HG02588 (cell line): ENCODE results near the gene RNASE4.
"Not testable (repeated sequence)": the region's sequence is repeated elsewhere in the genome, so short reads cannot be mapped to it uniquely, and the experiment has no call there.

Experiments used
- ATAC-seq: cut with Tn5 transposase; IDR thresholded peaks from one replicate; pipeline ENCODE4 v1.9.1; 2021; ENCODE audit warnings: mild to moderate bottlenecking, moderate library complexity; ENCODE audit not compliant: unreplicated experiment

The RNASE4 gene

DNA sequence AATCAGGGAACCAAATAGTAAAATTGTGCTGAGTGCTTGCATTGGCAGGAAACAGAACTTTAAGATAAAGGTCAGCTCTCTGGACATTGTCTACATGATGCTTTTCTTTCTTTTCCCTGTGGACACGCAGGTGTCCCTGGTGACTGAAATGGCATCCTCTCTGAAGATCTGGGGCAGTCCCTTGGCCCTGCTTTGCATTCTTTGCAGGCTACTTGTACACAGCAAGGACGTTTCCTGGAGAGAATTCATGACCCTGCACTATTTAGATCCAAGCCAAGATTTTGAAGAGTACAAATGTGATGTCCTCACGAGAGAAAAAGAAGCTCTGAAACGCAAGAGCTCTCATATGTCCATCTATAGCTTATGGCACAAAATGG lies 50.1 kb downstream of the RNASE4 start:
- peak; percentile 50 for ATAC-seq

DNA sequence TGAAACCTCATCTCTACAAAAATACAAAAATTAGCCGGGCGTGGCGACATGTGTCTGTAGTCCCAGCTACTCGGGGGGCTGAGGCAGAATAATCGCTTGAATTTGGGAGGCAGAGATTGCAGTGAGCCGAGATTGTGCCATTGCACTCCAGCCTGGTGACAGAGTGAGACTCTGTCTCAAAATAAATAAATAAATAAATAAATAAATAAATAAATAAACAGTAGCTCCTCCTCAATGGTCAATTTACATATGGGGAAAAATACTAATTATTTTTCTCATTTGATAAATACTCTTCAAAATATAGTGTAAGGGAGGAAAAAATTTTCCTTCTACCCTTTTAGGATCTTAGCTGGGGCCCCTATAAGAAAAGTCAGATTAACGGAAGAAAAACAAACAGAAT lies 53.9 kb downstream of the RNASE4 start:
- not testable (repeated sequence) for ATAC-seq

DNA sequence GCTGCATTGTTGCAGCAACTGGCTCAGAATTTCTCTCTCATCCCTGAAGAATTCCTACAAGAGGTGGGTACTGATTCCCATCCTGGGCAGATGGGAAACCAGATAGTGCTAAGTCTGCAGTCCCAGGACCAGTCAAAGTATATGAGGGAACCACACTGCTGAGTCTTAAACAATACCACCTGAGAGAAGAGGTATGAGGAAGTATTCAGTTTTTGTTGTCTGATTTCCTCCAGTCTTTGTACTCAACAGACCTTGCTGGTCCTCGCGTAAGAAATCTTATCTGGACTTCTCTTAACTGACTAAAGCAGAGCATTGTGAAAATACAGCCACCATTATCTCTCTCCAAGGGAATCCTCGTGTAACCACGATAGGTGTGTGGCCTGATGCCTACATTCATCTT lies 57.8 kb downstream of the RNASE4 start:
- no peak for ATAC-seq

DNA sequence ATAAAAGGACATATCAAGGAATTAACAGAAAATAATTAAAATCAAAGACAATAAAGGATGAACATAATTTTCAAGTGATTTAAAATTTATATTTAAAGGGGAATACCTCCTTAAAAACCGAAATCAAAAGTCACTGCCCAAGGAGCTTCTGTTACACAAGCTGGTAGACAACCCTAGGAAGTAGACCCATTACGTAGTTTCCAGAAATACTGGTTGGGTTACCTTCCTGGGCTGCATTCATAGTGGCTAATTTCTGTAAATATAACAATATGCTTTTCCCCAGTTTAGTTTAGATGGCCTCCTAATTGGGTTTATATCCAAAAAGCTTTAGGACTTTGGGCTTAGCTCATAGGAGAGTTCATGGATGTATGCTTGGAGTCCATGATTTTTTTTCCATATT lies 59.2 kb downstream of the RNASE4 start:
- no peak for ATAC-seq

DNA sequence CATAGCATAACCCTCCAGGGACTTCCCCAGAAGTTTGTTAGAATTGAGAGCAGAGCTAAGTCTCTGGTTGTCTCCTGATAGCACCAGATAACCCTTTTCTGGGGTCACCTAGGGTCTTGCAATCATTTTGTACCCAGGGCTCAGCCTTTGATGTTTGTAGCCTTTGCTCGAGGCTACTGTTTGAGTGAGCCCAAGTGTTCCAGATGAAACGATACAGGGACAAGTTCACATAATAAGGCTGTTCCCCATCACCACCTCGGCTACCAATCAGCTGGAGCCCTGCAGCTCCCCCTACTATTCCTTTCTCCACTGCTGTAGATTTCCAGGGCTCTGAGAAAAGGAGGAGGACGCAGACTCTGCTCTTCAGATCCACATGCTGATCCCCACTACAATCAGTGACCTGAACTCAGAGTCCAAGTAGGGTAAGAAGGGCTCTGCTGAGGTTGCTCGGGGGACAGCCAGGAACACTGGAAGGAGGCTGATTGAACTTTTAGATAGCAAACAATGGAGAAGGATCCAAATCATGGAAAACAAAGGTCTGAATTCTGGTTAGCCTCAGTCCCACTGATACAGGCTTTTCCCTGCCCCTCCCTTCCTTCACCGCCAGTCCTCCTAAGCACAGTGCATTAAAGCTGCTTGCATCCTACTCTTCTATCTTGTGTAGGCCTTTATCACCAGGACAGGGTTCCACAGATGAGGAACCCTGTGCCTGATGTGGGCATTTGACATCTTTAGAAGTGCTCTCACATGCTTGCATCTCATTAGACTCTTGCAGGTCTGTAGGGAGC lies 61.4 kb downstream of the RNASE4 start, which contains the start of gene EDDM3A:
Gene EDDM3A (plus strand): TSS at position 317 of the 788 bp plus-strand sequence. CDS start 1,694 bp downstream, outside the sequence.
- ATAC-seq: no peak

DNA sequence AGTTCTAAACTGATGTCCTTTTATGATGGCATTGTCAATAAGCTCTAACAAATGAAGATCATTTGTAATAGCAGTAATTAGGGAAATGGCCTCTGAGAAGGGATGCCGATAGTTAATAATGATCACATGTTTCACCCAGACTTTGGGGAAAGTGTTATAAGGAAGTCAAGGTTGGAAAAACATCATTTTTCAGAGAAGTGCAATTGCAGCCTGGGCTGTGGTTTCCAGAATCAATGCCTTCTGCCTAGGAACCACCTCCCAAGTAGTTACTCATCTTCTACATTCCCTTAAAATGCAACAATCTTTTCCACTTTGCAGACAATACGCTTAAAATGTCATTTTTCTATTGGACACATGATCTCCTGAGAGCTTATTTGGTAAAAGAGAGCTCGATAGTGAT lies 62.2 kb downstream of the RNASE4 start:
- ATAC-seq: no peak

DNA sequence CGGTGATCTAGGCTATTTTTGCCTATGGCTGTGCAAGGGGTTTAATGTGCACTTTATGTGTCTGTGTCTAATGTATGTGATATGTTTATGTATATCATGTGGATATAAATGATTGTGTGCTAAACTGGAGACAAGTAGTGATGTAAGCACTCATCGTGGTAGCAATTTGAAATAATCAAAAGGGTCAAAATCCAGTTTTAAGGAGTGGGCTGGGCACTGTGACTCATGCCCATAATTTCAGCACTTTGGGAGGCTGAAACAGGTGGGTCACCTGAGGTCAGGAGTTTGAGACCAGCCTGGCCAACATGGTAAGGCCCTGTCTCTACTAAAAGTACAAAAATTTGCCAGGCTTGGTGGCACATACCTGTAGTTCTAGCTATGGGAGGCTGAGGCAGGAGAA lies 64.1 kb downstream of the RNASE4 start:
- no peak for ATAC-seq

DNA sequence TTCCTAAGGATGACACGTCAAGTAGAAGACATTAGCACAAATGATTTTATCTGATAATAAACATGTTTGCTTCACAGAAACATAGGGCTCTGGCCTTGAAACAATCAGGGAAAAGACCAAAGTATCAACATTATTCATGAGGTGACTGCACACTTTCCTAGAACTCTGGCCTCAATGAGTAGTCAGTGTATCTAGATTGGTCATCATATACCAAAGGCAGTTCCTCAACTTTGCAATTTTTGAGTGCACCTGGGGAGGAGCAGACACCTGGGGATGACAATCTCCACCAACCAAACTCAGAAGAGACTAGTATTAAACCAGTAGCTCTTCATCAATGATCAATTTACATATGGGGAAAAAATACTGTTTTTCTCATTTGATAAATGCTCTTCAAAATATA lies 65.8 kb downstream of the RNASE4 start:
- no peak for ATAC-seq
